ENCODE results near the gene MAMSTR. TPM values are rescaled to one million over a fixed set of nuclear protein-coding genes. Genes with fewer than 3 reads are reported as not detected.

MAMSTR gene
- total and polyA plus RNA-seq, 2 of the 4 experiments (the other 2 are of a cell fraction), result 0.18 to 1.9 TPM

DNA sequence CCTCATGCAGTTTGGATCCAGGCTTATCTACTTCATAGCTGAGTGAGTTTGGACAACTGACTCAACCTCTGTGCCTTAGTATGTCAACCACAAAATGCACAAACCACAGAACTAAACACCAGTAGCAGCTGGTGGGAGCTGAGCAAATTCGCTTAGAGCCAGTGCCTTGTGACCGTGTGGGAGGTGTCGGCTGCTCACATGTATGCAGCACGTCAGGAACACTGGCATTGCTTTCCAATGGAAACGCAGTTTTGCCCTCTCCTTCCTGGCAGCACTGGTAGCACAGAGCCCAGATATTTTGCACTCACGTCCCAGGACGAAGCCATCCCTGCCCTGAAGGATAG lies 38.4 kb downstream of the MAMSTR start:
- H3K56ac ChIP-seq (ENCODE audit: extremely low read depth, insufficient read depth, low read length), result no peak overlapping the region
- peaks cover 7% of the 10 kb centered on the region for H3K9me1 ChIP-seq (ENCODE audit: insufficient read depth, low read length)
- H4K91ac ChIP-seq (ENCODE audit: insufficient read depth, low read depth, low read length), result no peak overlapping the region
- no peak overlapping the region for H3K4me2 ChIP-seq (ENCODE audit: low read depth, low read length)
- H3K36me3 ChIP-seq (ENCODE audit: control insufficient read depth, insufficient read depth, low read length), result no peaks in the 10 kb centered on the region
- peaks cover 3% of the 10 kb centered on the region; the same call in 1 of the 2 replicates for H3K4me1 ChIP-seq (ENCODE audit: control insufficient read depth, insufficient read depth, low read length)
- H4K20me1 ChIP-seq (ENCODE audit: insufficient read depth, low read length), result peaks cover 6% of the 10 kb centered on the region; the same call in 1 of the 2 replicates
- H3K4me3 ChIP-seq (ENCODE audit: insufficient read depth, low read depth, low read length), result no peak overlapping the region
- WGBS, 2 experiments (ENCODE audit: extremely low coverage in 2 of 2, insufficient read length in 1 of 2), result 26% methylated on average over 5 of the region's 7 CpGs; no CpG with 5 or more reads in 1 of the 2 experiments
- 0 out of 2 replicates have a peak overlapping the region, but pooled peaks have one; percentile 28 for H2AK5ac ChIP-seq (ENCODE audit: low read depth, low read length)
- no TSS peak for BruUV-seq (replicated peaks)
- no peak overlapping the region for H3K9ac ChIP-seq (ENCODE audit: low read depth, low read length)
- H2AFZ ChIP-seq (replicated peaks; ENCODE audit: low read length, poor library complexity), result peak overlapping the region; percentile 62
- TF ChIP-seq MXI1 (IDR thresholded peaks at IDR 0.05; ENCODE audit: borderline replicate concordance, low read depth, low read length) (peak; percentile 41; the same call in 1 of the 2 replicates), RCOR1 (IDR thresholded peaks at IDR 0.05; ENCODE audit: insufficient replicate concordance, low read length) (peak; percentile 91), FOS (IDR thresholded peaks at IDR 0.05; ENCODE audit: low read depth, low read length) (0 out of 2 replicates have a peak, but pooled peaks have one; percentile 25), SMC3 (IDR thresholded peaks at IDR 0.05; ENCODE audit: low read depth, low read length) (no peak), CHD1 (IDR thresholded peaks at IDR 0.05; ENCODE audit: low read depth, low read length) (no peak), RFX5 (IDR thresholded peaks at IDR 0.05; ENCODE audit: low read depth, low read length) (no peak), MAZ (IDR thresholded peaks at IDR 0.05; ENCODE audit: borderline replicate concordance, low read depth, low read length) (no peak), CEBPB (IDR thresholded peaks at IDR 0.05; ENCODE audit: low read depth, low read length) (no peak), NFE2L2 (IDR thresholded peaks at IDR 0.05; ENCODE audit: low read depth, low read length) (no peak), BHLHE40 (IDR thresholded peaks at IDR 0.05; ENCODE audit: low read depth, low read length) (peak; percentile 93), MAFK (IDR thresholded peaks at IDR 0.05; ENCODE audit: low read depth, low read length) (no peak), POLR2A (IDR thresholded peaks at IDR 0.05; ENCODE audit: low read depth, low read length) (no peak), RAD21 (IDR thresholded peaks at IDR 0.05; ENCODE audit: low read length) (no peak)
- TF ChIP-seq, protein P1, sequence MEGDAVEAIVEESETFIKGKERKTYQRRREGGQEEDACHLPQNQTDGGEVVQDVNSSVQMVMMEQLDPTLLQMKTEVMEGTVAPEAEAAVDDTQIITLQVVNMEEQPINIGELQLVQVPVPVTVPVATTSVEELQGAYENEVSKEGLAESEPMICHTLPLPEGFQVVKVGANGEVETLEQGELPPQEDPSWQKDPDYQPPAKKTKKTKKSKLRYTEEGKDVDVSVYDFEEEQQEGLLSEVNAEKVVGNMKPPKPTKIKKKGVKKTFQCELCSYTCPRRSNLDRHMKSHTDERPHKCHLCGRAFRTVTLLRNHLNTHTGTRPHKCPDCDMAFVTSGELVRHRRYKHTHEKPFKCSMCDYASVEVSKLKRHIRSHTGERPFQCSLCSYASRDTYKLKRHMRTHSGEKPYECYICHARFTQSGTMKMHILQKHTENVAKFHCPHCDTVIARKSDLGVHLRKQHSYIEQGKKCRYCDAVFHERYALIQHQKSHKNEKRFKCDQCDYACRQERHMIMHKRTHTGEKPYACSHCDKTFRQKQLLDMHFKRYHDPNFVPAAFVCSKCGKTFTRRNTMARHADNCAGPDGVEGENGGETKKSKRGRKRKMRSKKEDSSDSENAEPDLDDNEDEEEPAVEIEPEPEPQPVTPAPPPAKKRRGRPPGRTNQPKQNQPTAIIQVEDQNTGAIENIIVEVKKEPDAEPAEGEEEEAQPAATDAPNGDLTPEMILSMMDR (conservative IDR thresholded peaks at IDR 0.05; ENCODE audit: low read depth, low read length), result no peak
- TF ChIP-seq, protein P2, sequence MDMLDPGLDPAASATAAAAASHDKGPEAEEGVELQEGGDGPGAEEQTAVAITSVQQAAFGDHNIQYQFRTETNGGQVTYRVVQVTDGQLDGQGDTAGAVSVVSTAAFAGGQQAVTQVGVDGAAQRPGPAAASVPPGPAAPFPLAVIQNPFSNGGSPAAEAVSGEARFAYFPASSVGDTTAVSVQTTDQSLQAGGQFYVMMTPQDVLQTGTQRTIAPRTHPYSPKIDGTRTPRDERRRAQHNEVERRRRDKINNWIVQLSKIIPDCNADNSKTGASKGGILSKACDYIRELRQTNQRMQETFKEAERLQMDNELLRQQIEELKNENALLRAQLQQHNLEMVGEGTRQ (IDR thresholded peaks at IDR 0.05; ENCODE audit: low read depth, low read length), result peak; percentile 76
- TF ChIP-seq, protein P3, sequence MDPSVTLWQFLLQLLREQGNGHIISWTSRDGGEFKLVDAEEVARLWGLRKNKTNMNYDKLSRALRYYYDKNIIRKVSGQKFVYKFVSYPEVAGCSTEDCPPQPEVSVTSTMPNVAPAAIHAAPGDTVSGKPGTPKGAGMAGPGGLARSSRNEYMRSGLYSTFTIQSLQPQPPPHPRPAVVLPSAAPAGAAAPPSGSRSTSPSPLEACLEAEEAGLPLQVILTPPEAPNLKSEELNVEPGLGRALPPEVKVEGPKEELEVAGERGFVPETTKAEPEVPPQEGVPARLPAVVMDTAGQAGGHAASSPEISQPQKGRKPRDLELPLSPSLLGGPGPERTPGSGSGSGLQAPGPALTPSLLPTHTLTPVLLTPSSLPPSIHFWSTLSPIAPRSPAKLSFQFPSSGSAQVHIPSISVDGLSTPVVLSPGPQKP (IDR thresholded peaks at IDR 0.05; ENCODE audit: borderline replicate concordance, low read depth, low read length), result no peak
- H3K4ac ChIP-seq (ENCODE audit: low read depth, low read length), result no peak overlapping the region
- no peak overlapping the region for H2BK20ac ChIP-seq (ENCODE audit: low read depth, low read length)
- no peak overlapping the region for H2BK120ac ChIP-seq (ENCODE audit: low read depth, low read length)
- no peak overlapping the region for H2AK9ac ChIP-seq (replicated peaks; ENCODE audit: low read depth, low read length, poor library complexity)
- H2BK15ac ChIP-seq (ENCODE audit: low read depth, low read length), result no peak overlapping the region
- H3K9me3 ChIP-seq (ENCODE audit: control insufficient read depth, insufficient read depth, low read length), result no peaks in the 10 kb centered on the region
- no peak overlapping the region for H3K14ac ChIP-seq (replicated peaks; ENCODE audit: low read depth, low read length)
- H2BK5ac ChIP-seq (ENCODE audit: low read depth, low read length, poor library complexity, severe bottlenecking), result no peak overlapping the region
- dilution Hi-C loops (cut with HindIII; ENCODE audit: low sequenced_read_pairs, unreplicated experiment) (no loop called here), in situ Hi-C loops (cut with MboI; ENCODE audit: low sequenced_read_pairs) (no loop called here), intact Hi-C loops (cut with micrococcal nuclease) (no loop called here)
- peaks cover 12% of the 10 kb centered on the region for H3K27me3 ChIP-seq (ENCODE audit: control insufficient read depth, insufficient read depth, low read length)
- peak; percentile 92 for ATAC-seq (ENCODE audit: low read depth)
- no peaks in the 10 kb centered on the region for H3K79me1 ChIP-seq (ENCODE audit: low read depth in 1 of 2, low read length in 2 of 2)
- H3K23ac ChIP-seq (ENCODE audit: low read depth, low read length), result no peak overlapping the region
- ChIA-PET POLR2A (ENCODE audit: unreplicated experiment) (no interaction called here), CTCF (interaction anchor here (1.0 kb wide), 1 partner anchor 15 kb away, joined by 3 read pairs; no protein-coding TSS in a partner anchor)
- no peak overlapping the region for H4K5ac ChIP-seq (ENCODE audit: low read depth, low read length)
- no peak overlapping the region for H3K27ac ChIP-seq (ENCODE audit: insufficient read depth, low read length)
- H3K18ac ChIP-seq (ENCODE audit: low read depth, low read length), result no peak overlapping the region
- peak; percentile 93 for DNase-seq
- H4K8ac ChIP-seq (ENCODE audit: low read depth in 2 of 2, low read length in 2 of 2), result no peak overlapping the region
